ENCODE results near the gene ABCC1.

DNA sequence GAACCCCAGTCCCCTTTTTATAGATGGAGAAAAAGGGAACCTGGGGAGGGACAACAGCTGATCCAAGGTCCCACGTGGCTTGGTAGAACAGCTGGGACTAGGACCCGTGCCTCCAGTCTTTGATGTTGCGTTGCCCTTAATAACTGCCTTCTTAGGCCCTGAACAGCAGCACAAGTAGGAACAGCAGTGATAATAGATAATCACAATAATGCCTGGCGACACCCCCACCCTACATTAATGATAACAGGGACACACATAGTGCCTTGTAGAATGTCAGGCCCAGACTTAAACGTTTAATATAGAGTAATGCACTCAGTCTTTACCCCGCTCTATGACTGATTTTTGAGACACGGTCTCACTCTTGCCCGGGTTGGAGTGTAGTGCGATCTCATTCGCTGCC is 177.5 kb downstream of the ABCC1 start:
- no peak for TF ChIP-seq CTCF (IDR thresholded peaks at IDR 0.05)
- TF ChIP-seq EP300 (IDR thresholded peaks at IDR 0.05) = no peak
- TF ChIP-seq POLR2A (IDR thresholded peaks at IDR 0.05) = no peak
- no peak for TF ChIP-seq POLR2AphosphoS5 (IDR thresholded peaks at IDR 0.05)
